GM12878 (cell line): ENCODE measurements around the gene CSF1. TPM values are rescaled to one million over a fixed set of nuclear protein-coding genes. Genes with fewer than 3 reads are reported as not detected.

Source experiments
- ATAC-seq: fragments of 200-7000 bp; cut with Tn5 transposase; 3 replicates; pipeline ENCODE4 v1.9.1; 2020; ENCODE audit warnings: mild to moderate bottlenecking, moderate library complexity
- BruUV-seq: library from RNA; stranded (reverse); fragments of 400-500 nt; replicated peaks from 2 replicates; lab custom pipeline; 2021; lab: Mats Ljungman, UMichigan
- CTCF ChIA-PET: fragments of 300-600 bp; sonication (Branson Sonifier 250); formaldehyde crosslinking; extraction: SDS; loops from one replicate; lab custom pipeline; 2021; ENCODE audit warnings: inconsistent platforms; lab: Yijun Ruan, JAX
- POLR2A ChIA-PET: fragments of 350-600 bp; formaldehyde crosslinking; extraction: SDS; loops from one replicate; lab custom pipeline; 2021; ENCODE audit warnings: inconsistent platforms; lab: Charles Lee
- RAD21 ChIA-PET: fragments of 300-600 bp; sonication (Branson Sonifier 250); formaldehyde crosslinking; loops from one replicate; lab custom pipeline; 2023; ENCODE audit warnings: antibody characterized with exemption; ENCODE audit not compliant: unreplicated experiment; lab: Charles Lee
- SMC1A ChIA-PET: fragments of 300-600 bp; sonication (Branson Sonifier 250); formaldehyde crosslinking; loops from one replicate; lab custom pipeline; 2023; ENCODE audit not compliant: unreplicated experiment, uncharacterized antibody; lab: Charles Lee
- DNase-seq: peaks from one replicate; pipeline ENCODE4 v3.0.0-alpha.2; 2011; ENCODE audit warnings: low read depth, low spot score
- FAIRE-seq: peaks from 3 replicates; lab custom pipeline; 2011; peaks lifted over from hg19 to GRCh38; lab: Jason Lieb, UNC
- H2AFZ ChIP-seq: 2 replicates; pipeline ENCODE4 v1.6.0; 2011; ENCODE audit warnings: low read depth, low read length, control low read depth; ENCODE audit not compliant: control insufficient read depth
- H3K27ac ChIP-seq: 2 replicates; pipeline ENCODE4 v1.5.1; 2011; ENCODE audit warnings: control low read depth; ENCODE audit not compliant: control insufficient read depth, insufficient read depth
- H3K27me3 ChIP-seq, 2 experiments: replicated peaks in 1 of 2; 2 replicates each; pipeline versions ENCODE4 v1.6.0 to v1.6.1; 2011; ENCODE audit warnings: low read length in 1 of 2; ENCODE audit not compliant: control insufficient read depth in 2 of 2, insufficient read depth in 2 of 2
- H3K36me3 ChIP-seq, 2 experiments: 2 replicates each; pipeline ENCODE4 v1.5.1; 2011; ENCODE audit warnings: low read length in 1 of 2; ENCODE audit not compliant: control insufficient read depth in 2 of 2, insufficient read depth in 2 of 2
- H3K4me1 ChIP-seq: 2 replicates; pipeline ENCODE4 v1.6.1; 2011; ENCODE audit warnings: mild to moderate bottlenecking, low read length, moderate library complexity, mixed read lengths; ENCODE audit not compliant: control insufficient read depth, insufficient read depth
- H3K4me2 ChIP-seq: 2 replicates; pipeline ENCODE4 v1.6.0; 2011; ENCODE audit warnings: control low read depth; ENCODE audit not compliant: control insufficient read depth, insufficient read depth
- H3K4me3 ChIP-seq: fragments of 200-600 bp; sonication (generic); 2 replicates; pipeline ENCODE4 v1.5.1; 2016
- H3K79me2 ChIP-seq: 2 replicates; pipeline ENCODE4 v1.6.0; 2011; ENCODE audit warnings: low read length; ENCODE audit not compliant: control insufficient read depth, insufficient read depth
- H3K9ac ChIP-seq: 2 replicates; pipeline ENCODE4 v1.8.0; 2011; ENCODE audit warnings: low read length, control low read depth, mixed read lengths; ENCODE audit not compliant: control insufficient read depth, insufficient read depth
- H3K9me3 ChIP-seq: replicated peaks from 3 replicates; pipeline ENCODE4 v1.5.1; 2011; ENCODE audit warnings: mild to moderate bottlenecking, low read length; ENCODE audit not compliant: control insufficient read depth, insufficient read depth
- H4K20me1 ChIP-seq: 2 replicates; pipeline ENCODE4 v1.6.0; 2011; ENCODE audit not compliant: control insufficient read depth, insufficient read depth
- BCLAF1 ChIP-seq: fragments of 450-650 bp; IDR thresholded peaks from 2 replicates; pipeline ENCODE4 v1.6.1; 2017; ENCODE audit warnings: antibody characterized with exemption, mild to moderate bottlenecking, moderate library complexity
- BMI1 ChIP-seq: fragments of 450-650 bp; IDR thresholded peaks from 2 replicates; pipeline ENCODE4 v1.6.1; 2016; ENCODE audit warnings: mild to moderate bottlenecking, moderate library complexity, borderline replicate concordance
- POLR2AphosphoS2 ChIP-seq: IDR thresholded peaks from 2 replicates; pipeline ENCODE4 v1.6.1; 2011; ENCODE audit warnings: low read depth, mild to moderate bottlenecking, low read length, improper control_type of control experiment, moderate library complexity
- RELB ChIP-seq: fragments of 450-650 bp; IDR thresholded peaks from 2 replicates; pipeline ENCODE4 v1.6.1; 2017; ENCODE audit warnings: low read depth, mild to moderate bottlenecking, moderate library complexity
- REST ChIP-seq: IDR thresholded peaks from 2 replicates; pipeline ENCODE4 v1.6.1; 2012; ENCODE audit warnings: mild to moderate bottlenecking, low read depth, low read length
- SMAD1 ChIP-seq: fragments of 450-650 bp; IDR thresholded peaks from 2 replicates; pipeline ENCODE4 v1.6.1; 2018; ENCODE audit warnings: mild to moderate bottlenecking, low read depth; ENCODE audit not compliant: partially characterized antibody
- USF1 ChIP-seq: IDR thresholded peaks from 2 replicates; pipeline ENCODE4 v1.6.1; 2011; ENCODE audit warnings: borderline replicate concordance, low read depth, mild to moderate bottlenecking, moderate library complexity, mixed read lengths, low read length; ENCODE audit not compliant: insufficient read depth; ENCODE audit errors: extremely low read length
- ZNF274 ChIP-seq: IDR thresholded peaks from one replicate; pipeline ENCODE4 v1.8.0; 2011; ENCODE audit not compliant: insufficient read length, insufficient read depth
- WGBS: methylation state at CpG from one replicate; pipeline ENCODE4 v1.1.6; 2016; ENCODE audit warnings: low lambda C conversion rate; ENCODE audit not compliant: insufficient replicate concordance, insufficient coverage; ENCODE audit errors: missing lambda C conversion rate; 5-methylcytosine and 5-hydroxymethylcytosine counted together
- in situ Hi-C: fragments of 300-500 bp; cut with MboI; formaldehyde crosslinking; loops from 9 replicates; pipeline ENCODE4 v1.14.3; 2018; ENCODE audit warnings: mixed read lengths
- intact Hi-C: fragments of 100-400 bp; cut with micrococcal nuclease; formaldehyde crosslinking; loops from one replicate; pipeline ENCODE4 v1.14.2; 2022; ENCODE audit not compliant: unreplicated experiment
- polyA plus RNA-seq, 11 experiments: library from polyadenylated mRNA; depleted of rRNA in 4 of 11; unstranded in 6 of 11; stranded (reverse) in 5 of 11; fragments of >200 nt; fragmentation: Nextera tagmentation in 4 of 11; fragmentation: Illumina TruSeq in 1 of 11; extraction: Ambion mirVana in 4 of 11; extraction: Trizol in 1 of 11; gene quantifications; 1 replicate in 1 of 11; 2 replicates in 10 of 11; pipeline versions ENCODE4 v1.2.1 to v1.2.3, GENCODE V29; 2011 to 2016; ENCODE audit warnings: inconsistent platforms in 2 of 11, missing spikeins in 2 of 11, low read depth in 1 of 11
- total RNA-seq, 4 experiments: library from RNA; depleted of rRNA in 3 of 4; stranded (reverse); fragments of >200 nt in 3 of 4; fragmentation: Illumina TruSeq in 1 of 4; extraction: Trizol in 1 of 4; gene quantifications; 2 replicates each; pipeline versions ENCODE4 v1.2.1 to v1.2.3, GENCODE V29; 2013 to 2021
- TF ChIP-seq, protein P1 (sequence below): fragments of 450-650 bp; IDR thresholded peaks from 2 replicates; pipeline ENCODE4 v1.6.1; 2018; ENCODE audit warnings: borderline replicate concordance, mild to moderate bottlenecking; ENCODE audit not compliant: partially characterized antibody

CSF1 gene
- total and polyA plus RNA-seq, 10 of the 15 experiments (the other 5 are each of a cell fraction or from before 2014, with no cell fraction given): 1.2 to 32.4 (median 13.0) TPM

DNA sequence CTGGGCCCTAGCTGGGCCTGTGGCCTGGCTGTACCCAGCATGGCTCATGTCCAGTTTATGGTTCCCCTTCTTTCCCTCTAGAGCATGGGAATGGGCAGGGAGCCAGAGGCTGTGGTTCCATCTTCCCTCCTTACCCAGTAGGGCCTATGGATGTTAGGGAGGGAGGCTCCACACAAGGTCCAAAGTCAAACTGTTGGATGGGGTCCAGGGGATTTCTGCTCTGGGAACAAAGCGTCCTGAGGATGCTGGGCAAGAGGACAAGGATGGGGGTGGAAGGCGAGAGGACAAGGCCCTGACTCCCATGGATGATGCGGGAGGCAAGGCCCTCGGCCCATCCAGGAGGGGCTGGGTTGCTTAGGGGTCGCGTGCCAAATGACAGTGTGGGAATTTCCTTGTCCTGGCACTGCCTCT is 17.3 kb downstream of the CSF1 start (continued):
- TF ChIP-seq USF1: no peak
- TF ChIP-seq RELB: no peak

GRCh38 chr1:109928591-109929111 is 18.0 kb downstream of the CSF1 start:
- ATAC-seq (no peak), FAIRE-seq (no peak), DNase-seq (no peak)
- RAD21 ChIA-PET: no interaction called here
- no peaks in the 10 kb centered on the region for H3K79me2 ChIP-seq
- POLR2A ChIA-PET: no interaction called here
- intact Hi-C loops (no loop called here), in situ Hi-C loops (no loop called here)
- no peak overlapping the region for H3K4me2 ChIP-seq
- H3K9ac ChIP-seq: no peak overlapping the region
- no peak overlapping the region for H2AFZ ChIP-seq
- 72% methylated on average over 8 of the region's 8 CpGs for WGBS
- SMC1A ChIA-PET: no interaction called here
- no peaks in the 10 kb centered on the region for H4K20me1 ChIP-seq
- no peaks in the 10 kb centered on the region for H3K9me3 ChIP-seq
- H3K4me3 ChIP-seq: no peak overlapping the region
- no peak overlapping the region for H3K27ac ChIP-seq
- H3K27me3 ChIP-seq: no peaks in the 10 kb centered on the region
- H3K36me3 ChIP-seq: peaks cover 5 to 9% of the 10 kb centered on the region in 2 experiments; a peak in 3 of 4 replicates
- CTCF ChIA-PET: interaction anchor here (1.3 kb wide), 1 partner anchor 56 kb away, joined by 4 read pairs; the partner anchor contains the start of gene AHCYL1
- no peaks in the 10 kb centered on the region for H3K4me1 ChIP-seq
- BruUV-seq: no TSS peak
- TF ChIP-seq, protein P1, sequence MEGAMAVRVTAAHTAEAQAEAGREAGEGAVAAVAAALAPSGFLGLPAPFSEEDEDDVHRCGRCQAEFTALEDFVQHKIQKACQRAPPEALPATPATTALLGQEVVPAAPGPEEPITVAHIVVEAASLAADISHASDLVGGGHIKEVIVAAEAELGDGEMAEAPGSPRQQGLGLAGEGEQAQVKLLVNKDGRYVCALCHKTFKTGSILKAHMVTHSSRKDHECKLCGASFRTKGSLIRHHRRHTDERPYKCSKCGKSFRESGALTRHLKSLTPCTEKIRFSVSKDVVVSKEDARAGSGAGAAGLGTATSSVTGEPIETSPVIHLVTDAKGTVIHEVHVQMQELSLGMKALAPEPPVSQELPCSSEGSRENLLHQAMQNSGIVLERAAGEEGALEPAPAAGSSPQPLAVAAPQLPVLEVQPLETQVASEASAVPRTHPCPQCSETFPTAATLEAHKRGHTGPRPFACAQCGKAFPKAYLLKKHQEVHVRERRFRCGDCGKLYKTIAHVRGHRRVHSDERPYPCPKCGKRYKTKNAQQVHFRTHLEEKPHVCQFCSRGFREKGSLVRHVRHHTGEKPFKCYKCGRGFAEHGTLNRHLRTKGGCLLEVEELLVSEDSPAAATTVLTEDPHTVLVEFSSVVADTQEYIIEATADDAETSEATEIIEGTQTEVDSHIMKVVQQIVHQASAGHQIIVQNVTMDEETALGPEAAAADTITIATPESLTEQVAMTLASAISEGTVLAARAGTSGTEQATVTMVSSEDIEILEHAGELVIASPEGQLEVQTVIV: no peak
- no peak for TF ChIP-seq SMAD1
- TF ChIP-seq BMI1: no peak
- TF ChIP-seq REST: no peak
- TF ChIP-seq POLR2AphosphoS2: no peak
- no peak for TF ChIP-seq BCLAF1
- no peak for TF ChIP-seq ZNF274
